ENCODE results near the gene IQSEC1. TPM values are rescaled to one million over a fixed set of nuclear protein-coding genes. Genes with fewer than 3 reads are reported as not detected.

The IQSEC1 gene
- total RNA-seq, 4 donors from 2014 or later = 24.0 to 43.0 (median 31.8) TPM

DNA sequence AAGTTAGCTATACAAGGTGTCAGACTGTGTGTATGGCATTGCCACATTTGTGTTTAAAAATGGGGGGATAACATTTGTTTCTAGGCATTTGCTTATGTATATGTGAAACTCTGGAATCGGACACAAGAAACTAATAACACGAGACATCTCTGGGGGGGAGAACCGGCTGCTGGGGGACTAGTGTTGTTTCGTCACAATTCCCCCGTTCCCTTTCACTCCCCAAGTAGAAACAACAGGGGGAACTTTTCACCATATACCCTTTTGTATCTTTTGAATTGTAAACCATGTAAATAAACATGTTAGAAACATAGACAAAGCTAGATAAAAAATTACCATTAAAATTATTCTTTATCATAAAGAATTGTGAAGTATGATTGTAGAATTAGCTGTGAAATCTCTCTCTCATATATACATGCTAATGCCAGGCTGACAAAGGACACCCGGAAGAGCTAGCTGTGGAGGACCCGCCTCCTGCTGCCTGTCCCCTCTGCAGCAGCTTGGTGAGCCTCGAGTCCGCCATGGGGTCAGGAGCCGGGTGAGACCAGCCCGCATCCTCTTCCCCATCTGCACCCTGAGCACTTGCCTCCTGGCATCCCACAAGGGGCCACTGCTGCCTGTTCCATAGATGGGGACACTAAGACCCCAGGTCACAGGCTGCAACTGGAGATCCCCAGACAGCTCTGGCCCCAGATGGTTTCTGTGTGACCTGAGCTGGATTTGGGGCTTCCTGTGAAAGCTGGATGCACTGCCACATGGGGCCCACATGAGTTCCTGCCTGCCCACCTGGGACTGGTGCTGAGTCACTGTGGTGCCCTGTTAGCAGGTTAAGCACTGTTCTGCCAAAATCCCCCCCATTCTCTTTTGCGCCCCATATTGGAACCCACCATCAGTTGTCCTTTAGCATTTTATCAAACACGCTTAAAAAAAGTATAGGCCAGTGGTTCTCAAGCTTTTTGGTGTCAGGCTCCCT lies 91.6 kb downstream of the IQSEC1 start:
- 88 to 89% methylated on average over 6 to 13 of the region's 13 CpGs for WGBS, 2 donors (ENCODE audit: low coverage in 1 of 2)
- H3K4me3 ChIP-seq = no peak overlapping the region
- in situ Hi-C loops (cut with MboI; ENCODE audit: low pct_ligation_motif_present in 1 of 4, low pct_unique_long_range_greater_than_20kb in 1 of 4, low sequenced_read_pairs in 3 of 4) = no loop called here

GRCh38 chr3:12980596-12981290 lies 92.5 kb downstream of the IQSEC1 start:
- Histone ChIP-seq H3K27ac (no peak overlapping the region), H3K9me3 (no peaks in the 10 kb centered on the region), H3K27me3 (no peaks in the 10 kb centered on the region), H3K36me3 (no peaks in the 10 kb centered on the region), H3K4me3 (no peak overlapping the region), H3K4me1 (no peaks in the 10 kb centered on the region)
- 80 to 89% methylated on average over 2 to 10 of the region's 10 CpGs for WGBS, 2 donors (ENCODE audit: low coverage in 1 of 2)
- intact Hi-C loops (cut with DNase I; ENCODE audit: low total_unique reads) = loop anchor here (10.0 kb wide), 2 partner anchors 46 to 116 kb away; no protein-coding TSS in a partner anchor
- DNase-seq = no peak
- TF ChIP-seq EP300 (IDR thresholded peaks at IDR 0.05; ENCODE audit: low read depth) (no peak), POLR2AphosphoS5 (IDR thresholded peaks at IDR 0.05) (no peak)
- in situ Hi-C loops (cut with MboI; ENCODE audit: low pct_ligation_motif_present in 1 of 4, low pct_unique_long_range_greater_than_20kb in 1 of 4, low sequenced_read_pairs in 3 of 4) = no loop called here

More for the DNA sequence above, 91.6 kb downstream of the IQSEC1 start:
- Histone ChIP-seq H3K27ac (no peak overlapping the region), H3K36me3 (no peaks in the 10 kb centered on the region), H3K4me1 (no peaks in the 10 kb centered on the region), H3K9me3 (no peaks in the 10 kb centered on the region), H3K27me3 (no peaks in the 10 kb centered on the region)
- no peak for DNase-seq
- TF ChIP-seq POLR2AphosphoS5 (IDR thresholded peaks at IDR 0.05) (no peak), EP300 (IDR thresholded peaks at IDR 0.05; ENCODE audit: low read depth) (no peak), POLR2A (IDR thresholded peaks at IDR 0.05) (no peak)
- TF ChIP-seq, protein P1, sequence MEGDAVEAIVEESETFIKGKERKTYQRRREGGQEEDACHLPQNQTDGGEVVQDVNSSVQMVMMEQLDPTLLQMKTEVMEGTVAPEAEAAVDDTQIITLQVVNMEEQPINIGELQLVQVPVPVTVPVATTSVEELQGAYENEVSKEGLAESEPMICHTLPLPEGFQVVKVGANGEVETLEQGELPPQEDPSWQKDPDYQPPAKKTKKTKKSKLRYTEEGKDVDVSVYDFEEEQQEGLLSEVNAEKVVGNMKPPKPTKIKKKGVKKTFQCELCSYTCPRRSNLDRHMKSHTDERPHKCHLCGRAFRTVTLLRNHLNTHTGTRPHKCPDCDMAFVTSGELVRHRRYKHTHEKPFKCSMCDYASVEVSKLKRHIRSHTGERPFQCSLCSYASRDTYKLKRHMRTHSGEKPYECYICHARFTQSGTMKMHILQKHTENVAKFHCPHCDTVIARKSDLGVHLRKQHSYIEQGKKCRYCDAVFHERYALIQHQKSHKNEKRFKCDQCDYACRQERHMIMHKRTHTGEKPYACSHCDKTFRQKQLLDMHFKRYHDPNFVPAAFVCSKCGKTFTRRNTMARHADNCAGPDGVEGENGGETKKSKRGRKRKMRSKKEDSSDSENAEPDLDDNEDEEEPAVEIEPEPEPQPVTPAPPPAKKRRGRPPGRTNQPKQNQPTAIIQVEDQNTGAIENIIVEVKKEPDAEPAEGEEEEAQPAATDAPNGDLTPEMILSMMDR (IDR thresholded peaks at IDR 0.05) = no peak
- intact Hi-C loops (cut with DNase I; ENCODE audit: low total_unique reads) = loop anchor here (10.0 kb wide), 2 partner anchors 47 to 117 kb away; no protein-coding TSS in a partner anchor

DNA sequence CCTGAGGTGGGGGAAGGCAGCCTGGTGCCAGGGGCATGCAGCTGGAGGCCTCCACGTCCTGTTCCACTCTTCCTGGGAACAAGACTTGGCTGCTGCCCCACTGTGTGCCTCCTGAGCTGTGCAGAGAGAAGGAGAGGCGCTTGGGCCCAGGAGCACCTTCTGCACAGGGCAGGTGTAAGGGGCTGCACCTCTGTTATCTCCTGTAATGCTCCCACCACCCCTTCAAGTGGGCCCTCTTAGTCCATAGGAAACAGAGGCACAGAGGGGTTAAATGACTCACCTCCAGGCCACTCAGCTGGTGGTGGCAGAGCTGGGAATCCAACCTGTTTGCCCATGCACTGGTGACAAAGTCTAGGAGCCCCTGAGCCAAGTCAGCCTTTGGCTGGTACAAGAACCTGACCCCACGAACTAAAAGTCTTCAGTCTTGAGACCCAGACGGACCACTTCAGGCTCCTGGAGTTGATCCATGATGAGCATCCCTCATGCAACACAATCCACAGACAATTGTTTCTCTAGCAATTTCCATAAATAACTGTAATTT lies 93.2 kb downstream of the IQSEC1 start:
- Histone ChIP-seq H3K9me3 (no peaks in the 10 kb centered on the region), H3K27ac (no peak overlapping the region), H3K4me3 (no peak overlapping the region), H3K4me1 (no peaks in the 10 kb centered on the region), H3K27me3 (no peaks in the 10 kb centered on the region), H3K36me3 (no peaks in the 10 kb centered on the region)
- DNase-seq = no peak
- TF ChIP-seq EP300 (IDR thresholded peaks at IDR 0.05; ENCODE audit: low read depth) = no peak
- TF ChIP-seq POLR2AphosphoS5 (IDR thresholded peaks at IDR 0.05) = no peak
- in situ Hi-C loops (cut with MboI; ENCODE audit: low pct_ligation_motif_present in 1 of 4, low pct_unique_long_range_greater_than_20kb in 1 of 4, low sequenced_read_pairs in 3 of 4) (no loop called here), intact Hi-C loops (cut with DNase I; ENCODE audit: low total_unique reads) (loop anchor here (10.0 kb wide), 2 partner anchors 45 to 115 kb away; no protein-coding TSS in a partner anchor)
- 95% methylated on average over 4 of the region's 4 CpGs; no CpG with 5 or more reads in 1 of the 2 donors for WGBS, 2 donors (ENCODE audit: low coverage in 1 of 2)

DNA sequence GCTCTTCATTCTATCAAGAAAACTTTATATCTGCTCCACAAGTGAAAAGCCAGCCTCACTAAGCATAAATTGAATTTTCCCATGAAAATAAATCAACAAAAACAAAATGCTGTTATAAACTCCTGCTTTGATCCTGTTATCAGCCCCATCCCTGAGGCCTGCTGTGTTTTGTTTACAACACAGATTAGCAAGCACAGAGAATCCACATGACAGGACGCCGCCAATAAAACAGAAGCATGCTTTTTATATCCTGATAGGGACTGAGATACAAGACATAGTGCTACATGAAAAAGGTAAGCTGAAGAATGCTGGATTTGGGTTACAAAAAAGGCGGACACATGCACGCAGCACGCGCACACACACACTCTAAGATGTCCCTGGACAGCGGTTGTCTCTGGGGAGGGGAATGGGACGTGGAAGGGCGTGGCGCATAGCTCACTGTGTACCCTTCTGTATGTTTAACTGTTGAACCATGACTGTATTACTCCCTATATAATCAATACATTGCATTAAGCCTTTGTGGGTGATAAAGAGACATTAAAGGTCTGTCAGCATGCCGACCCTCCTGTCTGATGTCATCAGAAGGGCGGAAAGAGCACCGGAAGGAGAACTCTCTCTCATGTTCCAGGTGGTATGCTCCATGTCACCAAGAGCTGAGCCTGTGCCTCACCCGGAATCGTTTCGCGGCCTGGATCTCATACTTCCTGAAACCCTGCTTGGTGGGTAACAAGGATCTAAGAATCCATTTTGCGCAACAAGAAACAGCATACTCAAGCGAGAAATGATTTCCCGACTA lies 93.9 kb downstream of the IQSEC1 start:
- no peaks in the 10 kb centered on the region for H3K9me3 ChIP-seq
- WGBS, 2 donors (ENCODE audit: low coverage in 1 of 2) = 71 to 78% methylated on average over 8 to 20 of the region's 20 CpGs
- no peak for TF ChIP-seq POLR2A (IDR thresholded peaks at IDR 0.05)
- H3K27ac ChIP-seq = no peak overlapping the region
- no peaks in the 10 kb centered on the region for H3K36me3 ChIP-seq
- intact Hi-C loops (cut with DNase I; ENCODE audit: low total_unique reads) (no loop called here), in situ Hi-C loops (cut with MboI; ENCODE audit: low pct_ligation_motif_present in 1 of 4, low pct_unique_long_range_greater_than_20kb in 1 of 4, low sequenced_read_pairs in 3 of 4) (no loop called here)
- H3K27me3 ChIP-seq = no peaks in the 10 kb centered on the region
- no peak overlapping the region for H3K4me3 ChIP-seq
- DNase-seq = no peak
- H3K4me1 ChIP-seq = no peaks in the 10 kb centered on the region

GRCh38 chr3:12978682-12979081 lies 94.5 kb downstream of the IQSEC1 start:
- H3K27me3 ChIP-seq = no peaks in the 10 kb centered on the region
- H3K4me1 ChIP-seq = no peaks in the 10 kb centered on the region
- WGBS, 2 donors (ENCODE audit: low coverage in 1 of 2) = 86 to 100% methylated on average over 1 to 4 of the region's 4 CpGs
- no peak overlapping the region for H3K27ac ChIP-seq
- H3K36me3 ChIP-seq = no peaks in the 10 kb centered on the region
- intact Hi-C loops (cut with DNase I; ENCODE audit: low total_unique reads) = no loop called here
- no peaks in the 10 kb centered on the region for H3K9me3 ChIP-seq
- in situ Hi-C loops (cut with MboI; ENCODE audit: low pct_ligation_motif_present in 1 of 4, low pct_unique_long_range_greater_than_20kb in 1 of 4, low sequenced_read_pairs in 3 of 4) = no loop called here
- no peak for DNase-seq
- TF ChIP-seq, protein P1 (IDR thresholded peaks at IDR 0.05) = no peak
- TF ChIP-seq POLR2A (IDR thresholded peaks at IDR 0.05) (no peak), POLR2AphosphoS5 (IDR thresholded peaks at IDR 0.05) (no peak), EP300 (IDR thresholded peaks at IDR 0.05; ENCODE audit: low read depth) (no peak)
- H3K4me3 ChIP-seq = no peak overlapping the region

All from transverse colon (tissue), 4 donors.